HepG2 (cell line): ENCODE data around the gene ANKZF1. TPM values are rescaled to one million over a fixed set of nuclear protein-coding genes. Genes with fewer than 3 reads are reported as not detected.

Source experiments
- ELF4 ChIP-seq: sonication (generic); formaldehyde crosslinking; IDR thresholded peaks from 2 replicates; pipeline ENCODE4 v1.5.0; 2020; ENCODE audit warnings: missing genetic modification reagents, mild to moderate bottlenecking, moderate library complexity, borderline replicate concordance
- GLI4 ChIP-seq: sonication (generic); formaldehyde crosslinking; IDR thresholded peaks from 2 replicates; pipeline ENCODE4 v1.5.1; 2020; ENCODE audit warnings: missing genetic modification reagents, mild to moderate bottlenecking, moderate library complexity, borderline replicate concordance
- HNF4A ChIP-seq: sonication (generic); formaldehyde crosslinking; IDR thresholded peaks from 2 replicates; pipeline ENCODE4 v1.4.0; 2020; ENCODE audit warnings: missing genetic modification reagents
- MTA3 ChIP-seq: sonication (generic); formaldehyde crosslinking; IDR thresholded peaks from 2 replicates; pipeline ENCODE4 v1.4.0; 2020; ENCODE audit warnings: missing genetic modification reagents
- PHF21A ChIP-seq: sonication (generic); formaldehyde crosslinking; IDR thresholded peaks from 2 replicates; pipeline ENCODE4 v1.5.0; 2020; ENCODE audit warnings: mild to moderate bottlenecking, missing genetic modification reagents
- RBM39 ChIP-seq: fragments of 200-400 bp; formaldehyde crosslinking; IDR thresholded peaks from one replicate; pipeline ENCODE4 v1.6.1; 2018; ENCODE audit warnings: antibody characterized with exemption, mild to moderate bottlenecking, low read depth, low read length; ENCODE audit not compliant: poor library complexity, severe bottlenecking
- SMARCE1 ChIP-seq: fragments of 450-650 bp; IDR thresholded peaks from 2 replicates; pipeline ENCODE4 v1.6.1; 2017; ENCODE audit warnings: borderline replicate concordance
- TBL1XR1 ChIP-seq: fragments of 150-350 bp; IDR thresholded peaks from 2 replicates; pipeline ENCODE4 v1.6.1; 2014; ENCODE audit warnings: borderline replicate concordance, low read length; ENCODE audit not compliant: partially characterized antibody
- ZBTB1 ChIP-seq: sonication (generic); formaldehyde crosslinking; IDR thresholded peaks from 2 replicates; pipeline ENCODE4 v1.4.0; 2020; ENCODE audit warnings: missing genetic modification reagents, borderline replicate concordance
- ZFYVE20 ChIP-seq: sonication (generic); formaldehyde crosslinking; IDR thresholded peaks from 2 replicates; pipeline ENCODE4 v1.8.0; 2023; ENCODE audit warnings: low read depth, mild to moderate bottlenecking, moderate library complexity, missing genetic modification reagents, borderline replicate concordance
- ZMYM4 ChIP-seq: sonication (generic); formaldehyde crosslinking; IDR thresholded peaks from 2 replicates; pipeline ENCODE4 v1.8.1; 2023; ENCODE audit warnings: mild to moderate bottlenecking, missing genetic modification reagents
- ZNF136 ChIP-seq: sonication (generic); formaldehyde crosslinking; IDR thresholded peaks from 2 replicates; pipeline ENCODE4 v1.8.1; 2022; ENCODE audit warnings: low read depth, mild to moderate bottlenecking, moderate library complexity, missing genetic modification reagents
- ZNF337 ChIP-seq: sonication (generic); formaldehyde crosslinking; IDR thresholded peaks from 2 replicates; pipeline ENCODE4 v1.5.1; 2020; ENCODE audit warnings: missing genetic modification reagents, low read depth, mild to moderate bottlenecking, borderline replicate concordance
- ZNF367 ChIP-seq: sonication (generic); formaldehyde crosslinking; IDR thresholded peaks from 2 replicates; pipeline ENCODE4 v1.4.0; 2020; ENCODE audit warnings: missing genetic modification reagents, borderline replicate concordance
- ZNF510 ChIP-seq: sonication (generic); formaldehyde crosslinking; IDR thresholded peaks from 2 replicates; pipeline ENCODE4 v1.4.0; 2020; ENCODE audit warnings: low read depth, mild to moderate bottlenecking, missing genetic modification reagents
- ZNF775 ChIP-seq: sonication (generic); formaldehyde crosslinking; IDR thresholded peaks from 2 replicates; pipeline ENCODE4 v1.4.0; 2020; ENCODE audit warnings: missing genetic modification reagents, mild to moderate bottlenecking, moderate library complexity, borderline replicate concordance
- ZNF782 ChIP-seq: sonication (generic); formaldehyde crosslinking; IDR thresholded peaks from 2 replicates; pipeline ENCODE4 v1.4.0; 2020; ENCODE audit warnings: missing genetic modification reagents, mild to moderate bottlenecking, borderline replicate concordance
- ZSCAN21 ChIP-seq: sonication (generic); formaldehyde crosslinking; IDR thresholded peaks from 2 replicates; pipeline ENCODE4 v1.8.0; 2022; ENCODE audit warnings: mild to moderate bottlenecking, missing genetic modification reagents, moderate library complexity, borderline replicate concordance
- polyA plus RNA-seq, 8 experiments: library from polyadenylated mRNA; depleted of rRNA in 3 of 8; stranded (reverse) in 7 of 8; unstranded in 1 of 8; fragments of >200 nt; fragmentation: Illumina TruSeq in 4 of 8; extraction: Trizol in 4 of 8; gene quantifications; 2 replicates each; pipeline versions ENCODE4 v1.2.1 to v1.2.3, GENCODE V29; 2011 to 2016; ENCODE audit warnings: low read depth in 4 of 8, missing spikeins in 1 of 8, mixed read lengths in 1 of 8; ENCODE audit not compliant: insufficient read depth in 1 of 8
- total RNA-seq, 5 experiments: library from RNA; depleted of rRNA; stranded (reverse); fragments of >200 nt; fragmentation: Illumina TruSeq; extraction: Trizol; gene quantifications; 2 replicates each; pipeline ENCODE4 v1.2.3, GENCODE V29; 2016; ENCODE audit warnings: low read depth in 1 of 5
- TF ChIP-seq, protein P1 (sequence below): IDR thresholded peaks from 2 replicates; pipeline ENCODE4 v1.6.1; 2018; ENCODE audit warnings: missing genetic modification reagents
- TF ChIP-seq, protein P2 (sequence below): sonication (generic); formaldehyde crosslinking; IDR thresholded peaks from 2 replicates; pipeline ENCODE4 v1.5.0; 2020; ENCODE audit warnings: missing genetic modification reagents
- TF ChIP-seq, protein P3 (sequence below): sonication (generic); formaldehyde crosslinking; IDR thresholded peaks from 2 replicates; pipeline ENCODE4 v1.4.0; 2020; ENCODE audit warnings: mild to moderate bottlenecking, low read depth, missing genetic modification reagents
- TF ChIP-seq, protein P4 (sequence below): sonication (generic); formaldehyde crosslinking; IDR thresholded peaks from 2 replicates; pipeline ENCODE4 v1.4.0; 2020; ENCODE audit warnings: missing genetic modification reagents, borderline replicate concordance

The ANKZF1 gene
- total and polyA plus RNA-seq, 2 of the 13 experiments (the other 11 are each of a cell fraction or from before 2014, with no cell fraction given) = 25.3 to 128 TPM

DNA sequence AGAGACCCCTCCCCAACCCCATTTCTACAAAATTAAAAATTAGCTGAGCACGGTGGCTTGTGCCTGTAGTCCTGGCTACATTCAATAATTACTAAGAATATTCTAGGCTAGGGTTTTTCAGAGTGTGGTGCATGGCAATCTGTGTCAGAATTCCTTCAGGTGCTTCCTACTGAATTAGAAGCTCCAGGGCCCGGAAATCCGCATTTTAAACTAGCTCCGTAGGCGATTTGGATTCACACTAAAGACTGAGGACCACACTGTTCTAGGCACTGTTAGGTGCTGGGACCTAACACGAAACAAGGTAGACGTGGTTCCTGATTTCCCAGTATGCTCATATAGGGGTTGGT, 23.7 kb upstream of the ANKZF1 start (continued):
- TF ChIP-seq ZNF367 (CRISPR knock-in tag) (no peak), HNF4A (no peak), MTA3 (CRISPR knock-in tag) (no peak), ZNF337 (CRISPR knock-in tag) (0 out of 2 replicates have a peak, but pooled peaks have one; percentile 9), GLI4 (CRISPR knock-in tag) (peak; percentile 21; the same call in 1 of the 2 replicates), SMARCE1 (no peak), ZNF775 (CRISPR knock-in tag) (0 out of 2 replicates have a peak, but pooled peaks have one; percentile 70), ZNF136 (0 out of 2 replicates have a peak, but pooled peaks have one; percentile 3), ZFYVE20 (CRISPR knock-in tag) (no peak), ZBTB1 (CRISPR knock-in tag) (no peak; the same call in 1 of the 2 replicates), ZMYM4 (no peak), ZNF782 (CRISPR knock-in tag) (peak; percentile 89; the same call in 1 of the 2 replicates), PHF21A (CRISPR knock-in tag) (peak; percentile 13; the same call in 1 of the 2 replicates), RBM39 (no peak), ELF4 (CRISPR knock-in tag) (0 out of 2 replicates have a peak, but pooled peaks have one; percentile 40), ZNF510 (CRISPR knock-in tag) (0 out of 2 replicates have a peak, but pooled peaks have one; percentile 59), ZSCAN21 (0 out of 2 replicates have a peak, but pooled peaks have one; percentile 3), TBL1XR1 (no peak)
- TF ChIP-seq, protein P1, sequence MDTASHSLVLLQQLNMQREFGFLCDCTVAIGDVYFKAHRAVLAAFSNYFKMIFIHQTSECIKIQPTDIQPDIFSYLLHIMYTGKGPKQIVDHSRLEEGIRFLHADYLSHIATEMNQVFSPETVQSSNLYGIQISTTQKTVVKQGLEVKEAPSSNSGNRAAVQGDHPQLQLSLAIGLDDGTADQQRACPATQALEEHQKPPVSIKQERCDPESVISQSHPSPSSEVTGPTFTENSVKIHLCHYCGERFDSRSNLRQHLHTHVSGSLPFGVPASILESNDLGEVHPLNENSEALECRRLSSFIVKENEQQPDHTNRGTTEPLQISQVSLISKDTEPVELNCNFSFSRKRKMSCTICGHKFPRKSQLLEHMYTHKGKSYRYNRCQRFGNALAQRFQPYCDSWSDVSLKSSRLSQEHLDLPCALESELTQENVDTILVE (CRISPR knock-in tag) = no peak
- TF ChIP-seq, protein P2, sequence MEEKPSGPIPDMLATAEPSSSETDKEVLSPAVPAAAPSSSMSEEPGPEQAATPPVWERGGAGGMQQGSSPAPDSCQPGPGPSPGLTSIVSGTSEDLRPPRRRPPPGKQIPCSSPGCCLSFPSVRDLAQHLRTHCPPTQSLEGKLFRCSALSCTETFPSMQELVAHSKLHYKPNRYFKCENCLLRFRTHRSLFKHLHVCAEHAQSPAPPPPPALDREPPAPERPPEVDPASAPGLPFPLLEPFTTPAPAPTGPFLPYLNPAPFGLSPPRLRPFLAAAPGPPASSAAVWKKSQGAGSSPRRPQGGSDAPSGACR (CRISPR knock-in tag) = 0 out of 2 replicates have a peak, but pooled peaks have one; percentile 4
- TF ChIP-seq, protein P3, sequence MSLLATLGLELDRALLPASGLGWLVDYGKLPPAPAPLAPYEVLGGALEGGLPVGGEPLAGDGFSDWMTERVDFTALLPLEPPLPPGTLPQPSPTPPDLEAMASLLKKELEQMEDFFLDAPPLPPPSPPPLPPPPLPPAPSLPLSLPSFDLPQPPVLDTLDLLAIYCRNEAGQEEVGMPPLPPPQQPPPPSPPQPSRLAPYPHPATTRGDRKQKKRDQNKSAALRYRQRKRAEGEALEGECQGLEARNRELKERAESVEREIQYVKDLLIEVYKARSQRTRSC (CRISPR knock-in tag) = 0 out of 2 replicates have a peak, but pooled peaks have one; percentile 33
- TF ChIP-seq, protein P4, sequence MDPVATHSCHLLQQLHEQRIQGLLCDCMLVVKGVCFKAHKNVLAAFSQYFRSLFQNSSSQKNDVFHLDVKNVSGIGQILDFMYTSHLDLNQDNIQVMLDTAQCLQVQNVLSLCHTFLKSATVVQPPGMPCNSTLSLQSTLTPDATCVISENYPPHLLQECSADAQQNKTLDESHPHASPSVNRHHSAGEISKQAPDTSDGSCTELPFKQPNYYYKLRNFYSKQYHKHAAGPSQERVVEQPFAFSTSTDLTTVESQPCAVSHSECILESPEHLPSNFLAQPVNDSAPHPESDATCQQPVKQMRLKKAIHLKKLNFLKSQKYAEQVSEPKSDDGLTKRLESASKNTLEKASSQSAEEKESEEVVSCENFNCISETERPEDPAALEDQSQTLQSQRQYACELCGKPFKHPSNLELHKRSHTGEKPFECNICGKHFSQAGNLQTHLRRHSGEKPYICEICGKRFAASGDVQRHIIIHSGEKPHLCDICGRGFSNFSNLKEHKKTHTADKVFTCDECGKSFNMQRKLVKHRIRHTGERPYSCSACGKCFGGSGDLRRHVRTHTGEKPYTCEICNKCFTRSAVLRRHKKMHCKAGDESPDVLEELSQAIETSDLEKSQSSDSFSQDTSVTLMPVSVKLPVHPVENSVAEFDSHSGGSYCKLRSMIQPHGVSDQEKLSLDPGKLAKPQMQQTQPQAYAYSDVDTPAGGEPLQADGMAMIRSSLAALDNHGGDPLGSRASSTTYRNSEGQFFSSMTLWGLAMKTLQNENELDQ (CRISPR knock-in tag) = no peak
